Upper lobe of left lung (tissue), 4 donors: ENCODE results near the gene DYNC1LI1.

Experiments used
- EP300 ChIP-seq, 4 donors: sonication (generic); formaldehyde crosslinking; IDR thresholded peaks; one replicate each; pipeline ENCODE4 v1.5.1; 2017; ENCODE audit warnings: antibody characterized with exemption in 4 of 4, control low read depth in 2 of 4
- POLR2A ChIP-seq, 4 donors: fragments of 450-650 bp; IDR thresholded peaks; one replicate each; pipeline ENCODE4 v1.5.1; 2016 to 2017; ENCODE audit warnings: antibody characterized with exemption in 4 of 4, mild to moderate bottlenecking in 2 of 4
- TF ChIP-seq, protein P1 (sequence below), 6 experiments: fragments of 450-650 bp in 4 of 6; fragments of 200-600 bp in 2 of 6; sonication (generic) in 2 of 6; IDR thresholded peaks; one replicate each; pipeline ENCODE4 v1.5.1; 2016 to 2019; ENCODE audit warnings: antibody characterized with exemption in 6 of 6

DNA sequence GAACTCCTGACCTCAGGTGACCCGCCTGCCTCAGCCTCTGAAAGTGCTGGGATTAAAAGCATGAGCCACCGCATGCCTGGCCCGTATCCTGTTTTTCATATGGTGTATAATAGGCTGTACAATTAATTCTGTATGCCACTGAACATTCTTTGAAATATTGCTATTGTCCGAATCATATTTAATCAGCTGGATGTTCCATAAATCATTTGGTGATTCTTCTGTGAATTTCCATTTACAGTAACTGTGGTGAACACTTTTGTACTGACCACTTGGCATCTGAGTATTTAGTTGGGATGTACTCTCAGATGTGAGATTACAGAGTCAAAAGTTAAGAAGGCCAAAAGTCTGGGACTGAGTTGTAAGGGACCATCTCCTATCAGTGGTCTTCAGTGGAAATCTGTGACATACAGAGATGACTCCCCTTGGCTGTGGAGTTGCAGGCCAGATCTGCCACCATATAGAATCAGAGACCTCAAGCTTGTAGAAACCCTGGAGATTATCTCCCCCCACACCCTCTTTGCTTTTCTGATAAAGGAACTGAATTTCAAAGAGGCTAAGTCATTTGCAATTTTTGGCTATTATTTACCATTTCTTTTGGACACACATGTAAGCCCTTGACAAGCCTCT is 25.7 kb upstream of the DYNC1LI1 start:
- TF ChIP-seq POLR2A (IDR thresholded peaks at IDR 0.05), result no peak
- TF ChIP-seq, protein P1, sequence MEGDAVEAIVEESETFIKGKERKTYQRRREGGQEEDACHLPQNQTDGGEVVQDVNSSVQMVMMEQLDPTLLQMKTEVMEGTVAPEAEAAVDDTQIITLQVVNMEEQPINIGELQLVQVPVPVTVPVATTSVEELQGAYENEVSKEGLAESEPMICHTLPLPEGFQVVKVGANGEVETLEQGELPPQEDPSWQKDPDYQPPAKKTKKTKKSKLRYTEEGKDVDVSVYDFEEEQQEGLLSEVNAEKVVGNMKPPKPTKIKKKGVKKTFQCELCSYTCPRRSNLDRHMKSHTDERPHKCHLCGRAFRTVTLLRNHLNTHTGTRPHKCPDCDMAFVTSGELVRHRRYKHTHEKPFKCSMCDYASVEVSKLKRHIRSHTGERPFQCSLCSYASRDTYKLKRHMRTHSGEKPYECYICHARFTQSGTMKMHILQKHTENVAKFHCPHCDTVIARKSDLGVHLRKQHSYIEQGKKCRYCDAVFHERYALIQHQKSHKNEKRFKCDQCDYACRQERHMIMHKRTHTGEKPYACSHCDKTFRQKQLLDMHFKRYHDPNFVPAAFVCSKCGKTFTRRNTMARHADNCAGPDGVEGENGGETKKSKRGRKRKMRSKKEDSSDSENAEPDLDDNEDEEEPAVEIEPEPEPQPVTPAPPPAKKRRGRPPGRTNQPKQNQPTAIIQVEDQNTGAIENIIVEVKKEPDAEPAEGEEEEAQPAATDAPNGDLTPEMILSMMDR (IDR thresholded peaks at IDR 0.05), result no peak
- no peak for TF ChIP-seq EP300 (IDR thresholded peaks at IDR 0.05)
